AG09309 (cell line): ENCODE results near the gene MAGI1.
"Not testable (repeated sequence)": the region's sequence is repeated elsewhere in the genome, so short reads cannot be mapped to it uniquely, and the experiment has no call there.

Source experiments
- DNase-seq: peaks from one replicate; pipeline ENCODE4 v3.0.0-alpha.2; 2010; ENCODE audit warnings: low read depth
- H3K4me3 ChIP-seq: 2 replicates; pipeline ENCODE4 v1.5.1; 2011; ENCODE audit warnings: mild to moderate bottlenecking, low read depth, low read length, moderate library complexity; ENCODE audit not compliant: control insufficient read depth
- CTCF ChIP-seq: IDR thresholded peaks from 2 replicates; pipeline ENCODE4 v1.5.1; 2011; ENCODE audit warnings: mild to moderate bottlenecking, low read depth, low read length, inconsistent platforms; ENCODE audit not compliant: insufficient read depth, control insufficient read depth; ENCODE audit errors: missing control alignments

Gene MAGI1

GRCh38 chr3:65548848-65549625 is 489.7 kb downstream of the MAGI1 start:
- H3K4me3 ChIP-seq: peak overlapping the region; percentile 48
- TF ChIP-seq CTCF: no peak
- no peak for DNase-seq

- no peak overlapping the region for H3K4me3 ChIP-seq
- no peak for TF ChIP-seq CTCF
- DNase-seq: peak; percentile 17
These were observed 493.3 kb downstream of the MAGI1 start for GRCh38 chr3:65545429-65545828.

- not testable (repeated sequence) for DNase-seq, H3K4me3 ChIP-seq
These were observed 495.3 kb downstream of the MAGI1 start for GRCh38 chr3:65543391-65543790.

GRCh38 chr3:65540666-65541065 is 498.1 kb downstream of the MAGI1 start:
- no peak overlapping the region for H3K4me3 ChIP-seq
- no peak for TF ChIP-seq CTCF
- no peak for DNase-seq

- no peak for TF ChIP-seq CTCF
- no peak for DNase-seq
- H3K4me3 ChIP-seq: no peak overlapping the region
These were observed 499.1 kb downstream of the MAGI1 start for GRCh38 chr3:65539616-65540015.

- no peak for DNase-seq
- no peak for TF ChIP-seq CTCF
- H3K4me3 ChIP-seq: no peak overlapping the region
These were observed 500.6 kb downstream of the MAGI1 start for GRCh38 chr3:65538101-65538500.

- H3K4me3 ChIP-seq: no peak overlapping the region
- no peak for TF ChIP-seq CTCF
- no peak for DNase-seq
These were observed 501.6 kb downstream of the MAGI1 start for GRCh38 chr3:65537109-65537508.
